NCI-H128 (cell line): ENCODE measurements around the gene IMMT.
"Not testable (repeated sequence)": the region's sequence is repeated elsewhere in the genome, so short reads cannot be mapped to it uniquely, and the experiment has no call there.

Experiments
- DNase-seq: peaks from one replicate; lab custom pipeline; 2025; ENCODE audit not compliant: unreplicated experiment; lab: John Stamatoyannopoulos, UW

IMMT gene

GRCh38 chr2:86195055-86195807, at the start of gene IMMT:
Gene IMMT (minus strand): TSS chr2:86195462. CDS start chr2:86195382, 80 bp downstream.
- peak; percentile 92 for DNase-seq

GRCh38 chr2:86244781-86245180, 49.5 kb upstream of the IMMT start:
- DNase-seq: not testable (repeated sequence)

GRCh38 chr2:86243950-86244733, 48.9 kb upstream of the IMMT start:
- DNase-seq: no peak

GRCh38 chr2:86243272-86243671, 48.0 kb upstream of the IMMT start:
- no peak for DNase-seq

GRCh38 chr2:86241611-86242010, 46.3 kb upstream of the IMMT start:
- no peak for DNase-seq

GRCh38 chr2:86240251-86240650, 45.0 kb upstream of the IMMT start:
- no peak for DNase-seq

- no peak for DNase-seq
Observed at GRCh38 chr2:86239745-86240144, 44.5 kb upstream of the IMMT start.

GRCh38 chr2:86239326-86239725, 44.1 kb upstream of the IMMT start:
- DNase-seq: no peak

- DNase-seq: no peak
Observed at GRCh38 chr2:86238354-86238753, 43.1 kb upstream of the IMMT start.

- DNase-seq: no peak
Observed at GRCh38 chr2:86237172-86237571, 41.9 kb upstream of the IMMT start.

- DNase-seq: no peak
Observed at GRCh38 chr2:86235196-86235980, 40.1 kb upstream of the IMMT start.

- DNase-seq: no peak
Observed at GRCh38 chr2:86234563-86235131, 39.4 kb upstream of the IMMT start.

GRCh38 chr2:86233436-86233835, 38.2 kb upstream of the IMMT start:
- no peak for DNase-seq

GRCh38 chr2:86232910-86233309, 37.6 kb upstream of the IMMT start:
- no peak for DNase-seq

GRCh38 chr2:86232373-86232784, 37.1 kb upstream of the IMMT start:
- no peak for DNase-seq

GRCh38 chr2:86231680-86232372, 36.6 kb upstream of the IMMT start:
- DNase-seq: no peak

- DNase-seq: no peak
Observed at GRCh38 chr2:86230961-86231360, 35.7 kb upstream of the IMMT start.

- no peak for DNase-seq
Observed at GRCh38 chr2:86229221-86229620, 34.0 kb upstream of the IMMT start.

GRCh38 chr2:86228574-86228973, 33.3 kb upstream of the IMMT start:
- DNase-seq: not testable (repeated sequence)

GRCh38 chr2:86227685-86228084, 32.4 kb upstream of the IMMT start:
- no peak for DNase-seq
